Smooth muscle cell (in vitro differentiated cells): ENCODE measurements around the gene DNAH9. TPM values are rescaled to one million over a fixed set of nuclear protein-coding genes. Genes with fewer than 3 reads are reported as not detected.
A peak's percentile ranks its signal among the peaks of the same experiment; 100 is the strongest.

Experiments used
- DNase-seq: peaks from one replicate; lab custom pipeline; 2025; ENCODE audit not compliant: unreplicated experiment; lab: John Stamatoyannopoulos, UW
- H2AFZ ChIP-seq: fragments of 200-600 bp; sonication (generic); 2 replicates; pipeline ENCODE4 v1.6.0; 2016; ENCODE audit warnings: antibody characterized with exemption, low read depth, mild to moderate bottlenecking
- H3F3A ChIP-seq: fragments of 200-600 bp; sonication (generic); 2 replicates; pipeline ENCODE4 v1.6.0; 2017; ENCODE audit warnings: antibody characterized with exemption, low read depth
- H3K27ac ChIP-seq: fragments of 200-600 bp; sonication (generic); 2 replicates; pipeline ENCODE4 v1.5.1; 2016; ENCODE audit warnings: low read depth, mild to moderate bottlenecking
- H3K27me3 ChIP-seq: fragments of 200-600 bp; sonication (generic); 2 replicates; pipeline ENCODE4 v1.6.1; 2016; ENCODE audit warnings: low read depth, mild to moderate bottlenecking
- H3K36me3 ChIP-seq: fragments of 200-600 bp; sonication (generic); 2 replicates; pipeline ENCODE4 v1.5.1; 2016; ENCODE audit warnings: low read depth
- H3K4me1 ChIP-seq: fragments of 200-600 bp; sonication (generic); 2 replicates; pipeline ENCODE4 v1.5.1; 2016; ENCODE audit warnings: low read depth
- H3K4me2 ChIP-seq: fragments of 200-600 bp; sonication (generic); 2 replicates; pipeline ENCODE4 v1.6.0; 2016; ENCODE audit warnings: mild to moderate bottlenecking
- H3K4me3 ChIP-seq: fragments of 200-600 bp; sonication (generic); 2 replicates; pipeline ENCODE4 v1.5.1; 2016; ENCODE audit warnings: mild to moderate bottlenecking
- H3K79me2 ChIP-seq: fragments of 200-600 bp; sonication (generic); 2 replicates; pipeline ENCODE4 v1.6.0; 2016; ENCODE audit warnings: low read depth, mild to moderate bottlenecking
- H3K9ac ChIP-seq: fragments of 200-600 bp; sonication (generic); 2 replicates; pipeline ENCODE4 v1.6.0; 2016; ENCODE audit warnings: low read depth
- H3K9me3 ChIP-seq: fragments of 200-600 bp; sonication (generic); replicated peaks from 2 replicates; pipeline ENCODE4 v1.5.1; 2016; ENCODE audit warnings: low read depth
- H4K20me1 ChIP-seq: fragments of 200-600 bp; sonication (generic); 2 replicates; pipeline ENCODE4 v1.6.0; 2016; ENCODE audit warnings: low read depth
- CTCF ChIP-seq: fragments of 200-600 bp; sonication (generic); IDR thresholded peaks from 2 replicates; pipeline ENCODE4 v1.5.1; 2017; ENCODE audit warnings: borderline replicate concordance, mild to moderate bottlenecking, antibody characterized with exemption; ENCODE audit not compliant: insufficient read depth, poor library complexity, severe bottlenecking
- WGBS: methylation state at CpG from one replicate; pipeline ENCODE4 v1.1.7; 2016; ENCODE audit warnings: low lambda C conversion rate; 5-methylcytosine and 5-hydroxymethylcytosine counted together
- polyA plus RNA-seq: library from polyadenylated mRNA; unstranded; fragments of >200 nt; fragmentation: Nextera tagmentation; extraction: Ambion mirVana; gene quantifications from 2 replicates; pipeline ENCODE4 v1.2.1, GENCODE V29; 2016
- total RNA-seq: library from RNA; depleted of rRNA; stranded (reverse); fragments of >200 nt; gene quantifications from 2 replicates; pipeline ENCODE4 v1.2.3, GENCODE V29; 2014

The DNAH9 gene
- total and polyA plus RNA-seq, 2 experiments from 2014 or later = 0.30 to 0.49 TPM

GRCh38 chr17:11780621-11781020, 182.4 kb downstream of the DNAH9 start:
- Histone ChIP-seq H3K27me3 (no peaks in the 10 kb centered on the region), H3K36me3 (no peaks in the 10 kb centered on the region), H3K4me1 (no peaks in the 10 kb centered on the region), H3K79me2 (no peaks in the 10 kb centered on the region), H3F3A (no peaks in the 10 kb centered on the region), H3K27ac (no peak overlapping the region), H3K4me2 (no peak overlapping the region), H3K4me3 (no peak overlapping the region), H4K20me1 (no peaks in the 10 kb centered on the region), H3K9me3 (no peaks in the 10 kb centered on the region), H2AFZ (no peak overlapping the region), H3K9ac (no peak overlapping the region)
- no peak for TF ChIP-seq CTCF
- no peak for DNase-seq
- 88% methylated on average over 5 of the region's 5 CpGs for WGBS

DNA sequence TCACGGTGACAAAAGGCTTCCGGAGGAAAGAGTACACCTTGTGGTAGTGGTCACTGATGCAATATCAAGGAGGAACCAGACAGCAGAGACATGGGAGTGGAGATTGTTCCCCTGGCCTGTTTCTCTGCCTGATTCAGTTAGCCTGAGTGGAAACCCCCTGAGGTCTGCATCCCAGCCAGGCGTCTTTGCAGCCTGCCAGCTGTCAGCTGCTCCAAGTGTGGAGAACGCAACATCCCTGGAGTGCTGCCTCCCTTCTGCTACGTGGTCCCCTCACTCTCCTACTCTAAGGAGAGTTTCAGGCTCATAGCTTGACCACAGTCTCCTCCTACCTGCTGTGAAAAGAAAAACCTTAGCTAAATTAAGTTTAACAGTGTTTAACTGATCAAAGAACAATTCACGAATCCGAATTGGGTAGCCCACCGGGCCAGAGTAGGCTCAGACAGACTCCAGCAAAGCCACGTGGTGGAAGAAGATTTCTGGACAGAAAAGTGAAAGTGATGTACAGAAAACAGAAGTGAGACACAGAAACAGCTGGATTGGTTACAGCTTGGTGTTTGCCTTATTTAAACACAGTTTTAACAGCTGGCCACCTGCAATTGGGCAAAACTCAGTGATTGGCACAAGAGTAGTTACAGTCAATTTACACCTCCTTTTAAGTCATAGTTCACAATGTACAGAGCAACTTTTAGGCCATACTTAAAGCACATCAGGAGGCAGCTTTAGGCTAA, 188.6 kb downstream of the DNAH9 start:
- Histone ChIP-seq H3K4me3 (no peak overlapping the region), H4K20me1 (no peaks in the 10 kb centered on the region), H3K4me1 (no peaks in the 10 kb centered on the region), H3K27ac (no peak overlapping the region), H3K27me3 (no peaks in the 10 kb centered on the region), H3K79me2 (no peaks in the 10 kb centered on the region), H3K36me3 (no peaks in the 10 kb centered on the region), H3K9ac (no peak overlapping the region), H3K4me2 (no peak overlapping the region), H3F3A (no peaks in the 10 kb centered on the region), H3K9me3 (no peaks in the 10 kb centered on the region), H2AFZ (no peak overlapping the region)
- no peak for TF ChIP-seq CTCF
- WGBS = 79% methylated on average over 9 of the region's 9 CpGs
- no peak for DNase-seq

- Histone ChIP-seq H3K36me3 (no peaks in the 10 kb centered on the region), H3K27ac (no peak overlapping the region), H3K4me3 (no peak overlapping the region), H4K20me1 (no peaks in the 10 kb centered on the region), H3K4me1 (no peaks in the 10 kb centered on the region), H3K27me3 (no peaks in the 10 kb centered on the region), H3K9me3 (no peaks in the 10 kb centered on the region), H3K79me2 (no peaks in the 10 kb centered on the region), H3K4me2 (no peak overlapping the region), H2AFZ (no peak overlapping the region), H3F3A (no peaks in the 10 kb centered on the region), H3K9ac (no peak overlapping the region)
- no peak for TF ChIP-seq CTCF
- no peak for DNase-seq
- WGBS = 86% methylated on average over 1 of the region's 1 CpG
Observed at GRCh38 chr17:11795906-11796305, 197.6 kb downstream of the DNAH9 start.

DNA sequence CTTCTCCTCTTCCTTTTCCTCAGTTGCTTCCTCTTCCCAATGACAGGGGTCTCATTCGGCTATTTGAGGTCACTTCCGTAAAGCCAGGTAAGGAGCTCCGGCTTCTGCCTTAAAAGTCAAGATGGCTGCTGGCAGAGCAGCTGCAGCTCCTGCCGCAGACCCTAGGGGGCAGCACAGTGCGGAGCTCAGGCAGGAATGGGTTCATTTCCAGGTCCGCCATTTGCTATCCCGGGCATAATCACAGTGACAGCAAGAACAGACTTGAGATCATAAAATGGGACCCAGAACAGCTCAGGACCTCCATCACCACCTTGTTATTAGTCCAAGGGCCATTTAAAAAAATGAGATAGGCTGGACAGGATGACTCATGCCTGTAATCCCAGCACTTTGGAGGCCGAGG, 199.5 kb downstream of the DNAH9 start:
- no peaks in the 10 kb centered on the region for H3F3A ChIP-seq
- 85% methylated on average over 8 of the region's 8 CpGs for WGBS

More for the DNA sequence above, 199.5 kb downstream of the DNAH9 start:
- Histone ChIP-seq H3K36me3 (no peaks in the 10 kb centered on the region), H3K4me2 (no peak overlapping the region), H3K79me2 (no peaks in the 10 kb centered on the region), H3K4me3 (no peak overlapping the region), H4K20me1 (no peaks in the 10 kb centered on the region), H3K9me3 (no peaks in the 10 kb centered on the region), H3K4me1 (no peaks in the 10 kb centered on the region), H2AFZ (no peak overlapping the region), H3K27ac (no peak overlapping the region), H3K9ac (no peak overlapping the region), H3K27me3 (no peaks in the 10 kb centered on the region)
- peak; percentile 16 for TF ChIP-seq CTCF
- DNase-seq = no peak
